Measurements from ENCODE around the gene HYLS1.

DNA sequence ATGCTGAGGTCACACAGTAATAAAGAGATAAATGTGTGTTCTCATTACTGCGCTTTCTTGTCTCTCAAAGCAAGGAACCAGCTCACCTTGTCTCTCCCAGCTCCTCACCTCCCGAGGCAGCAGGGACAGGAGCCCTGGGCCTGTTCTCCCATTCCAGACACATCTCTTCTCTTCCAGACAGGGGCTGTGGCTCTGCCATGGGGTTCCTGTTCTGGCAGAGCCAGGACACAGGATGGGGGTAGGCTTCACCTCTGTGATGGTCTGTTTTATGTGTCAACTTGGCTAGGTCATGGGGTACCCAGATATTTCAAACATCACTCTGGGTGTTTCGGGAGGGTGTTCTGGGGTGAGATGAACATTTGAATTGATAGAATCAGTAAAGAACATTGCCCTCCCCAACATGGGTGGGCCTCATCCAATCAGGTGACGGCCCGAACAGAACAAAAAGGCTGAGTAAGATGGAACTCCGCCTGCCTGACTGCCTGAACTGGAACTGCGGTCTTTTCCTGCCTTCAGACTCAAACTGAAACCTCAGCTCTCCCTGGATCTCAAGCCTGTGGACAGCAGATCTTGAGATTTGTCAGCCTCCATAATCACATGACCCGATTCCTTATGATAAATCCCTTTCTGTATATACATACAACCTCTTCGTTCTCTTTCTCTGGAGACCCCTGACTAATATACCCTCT is 56.3 kb downstream of the HYLS1 start:
- TF ChIP-seq, protein P1, sequence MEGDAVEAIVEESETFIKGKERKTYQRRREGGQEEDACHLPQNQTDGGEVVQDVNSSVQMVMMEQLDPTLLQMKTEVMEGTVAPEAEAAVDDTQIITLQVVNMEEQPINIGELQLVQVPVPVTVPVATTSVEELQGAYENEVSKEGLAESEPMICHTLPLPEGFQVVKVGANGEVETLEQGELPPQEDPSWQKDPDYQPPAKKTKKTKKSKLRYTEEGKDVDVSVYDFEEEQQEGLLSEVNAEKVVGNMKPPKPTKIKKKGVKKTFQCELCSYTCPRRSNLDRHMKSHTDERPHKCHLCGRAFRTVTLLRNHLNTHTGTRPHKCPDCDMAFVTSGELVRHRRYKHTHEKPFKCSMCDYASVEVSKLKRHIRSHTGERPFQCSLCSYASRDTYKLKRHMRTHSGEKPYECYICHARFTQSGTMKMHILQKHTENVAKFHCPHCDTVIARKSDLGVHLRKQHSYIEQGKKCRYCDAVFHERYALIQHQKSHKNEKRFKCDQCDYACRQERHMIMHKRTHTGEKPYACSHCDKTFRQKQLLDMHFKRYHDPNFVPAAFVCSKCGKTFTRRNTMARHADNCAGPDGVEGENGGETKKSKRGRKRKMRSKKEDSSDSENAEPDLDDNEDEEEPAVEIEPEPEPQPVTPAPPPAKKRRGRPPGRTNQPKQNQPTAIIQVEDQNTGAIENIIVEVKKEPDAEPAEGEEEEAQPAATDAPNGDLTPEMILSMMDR (IDR thresholded peaks at IDR 0.05), result no peak
- no peak for TF ChIP-seq POLR2A (IDR thresholded peaks at IDR 0.05)

Data from Peyer's patch (tissue), 4 donors.